GM12873 (cell line): ENCODE data around the gene IFRD2.
A peak's percentile ranks its signal among the peaks of the same experiment; 100 is the strongest.

Experiments
- CTCF ChIP-seq: IDR thresholded peaks from 2 replicates; pipeline ENCODE4 v1.5.1; 2012; ENCODE audit warnings: low read depth, mild to moderate bottlenecking, moderate library complexity, low read length, control low read depth; ENCODE audit not compliant: insufficient read depth; ENCODE audit errors: missing control alignments

The IFRD2 gene

GRCh38 chr3:50302095-50303012 is 10.1 kb upstream of the IFRD2 start:
- TF ChIP-seq CTCF: no peak

GRCh38 chr3:50300681-50301254 is 8.5 kb upstream of the IFRD2 start:
- TF ChIP-seq CTCF: no peak

GRCh38 chr3:50299929-50300680 is 7.9 kb upstream of the IFRD2 start:
- no peak for TF ChIP-seq CTCF

- TF ChIP-seq CTCF: no peak
Observed at GRCh38 chr3:50299638-50299928, 7.4 kb upstream of the IFRD2 start.

DNA sequence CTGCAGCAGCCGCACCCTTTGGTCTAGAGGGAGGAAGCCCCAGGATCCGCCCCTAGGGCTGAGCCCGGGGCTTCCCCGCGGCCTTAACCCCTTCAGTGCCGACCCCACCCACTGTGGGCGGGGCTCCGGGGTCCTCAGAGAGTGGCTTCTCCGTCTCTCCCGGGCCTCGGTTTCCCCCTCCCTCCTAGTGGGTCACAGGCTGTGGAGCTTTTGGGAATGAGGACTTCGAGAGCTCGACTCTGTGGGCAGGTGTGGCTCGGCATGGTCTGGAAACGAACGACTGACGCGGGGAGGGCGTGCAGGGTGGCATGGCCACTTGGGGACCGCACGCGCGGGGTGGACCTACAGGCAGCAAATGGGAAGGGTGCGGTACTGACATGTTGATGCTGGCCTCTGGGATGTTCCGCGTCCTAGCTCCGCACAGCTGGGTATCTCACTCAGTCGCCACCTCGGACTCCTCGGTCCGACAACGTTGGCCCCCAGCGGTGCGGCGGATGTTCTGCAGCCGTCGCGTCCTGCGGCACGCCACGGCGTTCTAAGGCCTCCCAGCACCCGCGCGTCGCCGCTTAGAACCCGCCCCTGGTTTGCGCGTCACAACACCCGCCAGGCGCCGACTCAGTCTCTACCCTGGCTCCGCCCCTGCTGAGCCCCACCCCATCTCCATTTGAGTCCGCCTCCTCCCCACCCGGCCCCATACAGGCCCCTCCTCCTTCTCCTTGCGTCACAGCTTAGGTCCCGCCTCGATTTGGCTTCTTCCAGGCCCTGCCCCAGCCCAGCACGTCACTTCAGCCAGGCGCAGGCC is 6.8 kb upstream of the IFRD2 start, which contains the start of the genes HYAL3 and NAA80:
Gene HYAL3 (minus strand): TSS at position 570 of the 802 bp plus-strand sequence. CDS start 3,803 bp downstream, outside the sequence.
Gene NAA80 (minus strand): TSS at position 570 of the 802 bp plus-strand sequence. CDS start 1,942 bp downstream, outside the sequence.
- peak; percentile 61 for TF ChIP-seq CTCF

DNA sequence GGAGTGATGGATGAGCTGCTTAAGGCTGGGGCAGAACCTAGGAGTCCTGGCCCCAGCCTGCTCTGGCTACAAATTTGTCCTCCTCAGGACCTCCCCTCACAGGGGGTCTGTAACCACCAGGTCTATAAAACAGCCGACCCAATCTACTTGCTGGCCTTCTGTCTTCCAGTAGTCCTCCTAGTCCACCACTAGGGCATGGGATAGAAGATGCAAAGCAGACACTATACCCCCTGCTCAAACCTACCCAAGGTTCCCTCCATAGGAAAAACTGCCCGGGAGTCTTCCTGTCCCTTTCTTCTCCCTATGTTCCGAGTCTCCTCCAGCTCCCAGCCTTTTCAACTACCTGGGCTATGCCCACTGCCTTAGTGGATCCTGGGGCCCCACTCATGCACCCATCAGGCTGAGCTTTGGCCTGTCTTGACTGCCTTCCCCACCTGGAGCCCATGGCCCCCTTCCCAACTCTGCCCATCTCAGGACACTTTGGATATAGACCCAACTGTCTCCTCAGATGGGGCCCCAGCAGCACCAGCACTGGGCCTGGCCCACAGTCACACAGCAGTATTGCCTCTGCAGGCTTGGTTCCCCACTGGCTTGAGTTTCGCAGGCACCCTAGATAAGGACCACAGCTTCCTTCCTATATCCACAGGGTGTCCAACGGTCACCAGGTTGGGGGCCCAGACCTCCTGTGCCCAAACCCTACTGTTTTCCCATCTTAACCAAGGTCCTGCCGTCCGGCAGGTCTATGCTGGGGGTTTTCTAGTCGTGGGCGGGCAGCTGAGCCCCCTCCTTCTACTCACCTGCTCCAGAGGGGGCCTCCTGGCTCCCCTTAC is 5.9 kb upstream of the IFRD2 start:
- no peak for TF ChIP-seq CTCF
